ENCODE data around the gene KCND3.

GRCh38 chr1:112017183-112017582, 27.7 kb upstream of the KCND3 start:
- TF ChIP-seq POLR2A (IDR thresholded peaks at IDR 0.05) (no peak), CTCF (IDR thresholded peaks at IDR 0.05) (no peak)
